ENCODE results near the gene PIGP. TPM values are rescaled to one million over a fixed set of nuclear protein-coding genes. Genes with fewer than 3 reads are reported as not detected.

PIGP gene
- total and polyA plus RNA-seq, 9 of the 15 experiments (the other 6 are each of a cell fraction or from before 2014, with no cell fraction given): 18.3 to 122 (median 35.6) TPM

DNA sequence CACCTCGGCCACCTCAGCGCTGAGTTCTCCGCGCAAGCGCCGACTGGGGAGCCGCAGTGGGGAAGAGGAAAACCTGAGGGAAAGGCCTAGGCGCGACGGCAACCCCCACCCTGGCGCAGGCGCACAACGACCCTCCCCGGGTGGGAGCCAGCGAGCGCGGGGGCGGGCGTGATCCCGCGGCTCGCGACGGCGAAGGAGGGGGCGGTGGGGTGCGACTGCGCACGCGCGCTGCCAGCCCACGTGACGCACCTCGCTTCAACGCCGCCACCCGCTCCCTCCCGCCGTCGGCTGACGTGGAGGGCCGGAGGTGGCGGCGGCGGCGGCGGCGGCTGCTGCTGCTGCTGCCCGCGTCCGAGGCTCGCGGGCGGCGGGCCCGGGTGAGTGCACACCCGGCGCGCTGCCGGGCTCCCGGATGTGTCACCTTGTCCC is at the start of gene PIGP, which contains the start of gene TTC3 (continued):
- 0 out of 2 replicates have a peak, but pooled peaks have one; percentile 50 for TF ChIP-seq ZNF592 (IDR thresholded peaks at IDR 0.05)
- no peak for TF ChIP-seq NR2C1 (IDR thresholded peaks at IDR 0.05)
- TF ChIP-seq NR2C1 (tag; IDR thresholded peaks at IDR 0.05): no peak
- TF ChIP-seq TRIM28 (IDR thresholded peaks at IDR 0.05): no peak; the same call in 1 of the 2 replicates
- TF ChIP-seq ZNF347 (CRISPR knock-in tag; IDR thresholded peaks at IDR 0.05; ENCODE audit: low read depth): no peak
- no peak for TF ChIP-seq ELF2 (CRISPR knock-in tag; IDR thresholded peaks at IDR 0.05)
- TF ChIP-seq YBX1 (IDR thresholded peaks at IDR 0.05): no peak
- no peak for TF ChIP-seq RBM17 (IDR thresholded peaks at IDR 0.05; ENCODE audit: borderline replicate concordance, low read depth, low read length)
- TF ChIP-seq, protein P1, sequence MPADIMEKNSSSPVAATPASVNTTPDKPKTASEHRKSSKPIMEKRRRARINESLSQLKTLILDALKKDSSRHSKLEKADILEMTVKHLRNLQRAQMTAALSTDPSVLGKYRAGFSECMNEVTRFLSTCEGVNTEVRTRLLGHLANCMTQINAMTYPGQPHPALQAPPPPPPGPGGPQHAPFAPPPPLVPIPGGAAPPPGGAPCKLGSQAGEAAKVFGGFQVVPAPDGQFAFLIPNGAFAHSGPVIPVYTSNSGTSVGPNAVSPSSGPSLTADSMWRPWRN (IDR thresholded peaks at IDR 0.05; ENCODE audit: low read depth): no peak
- TF ChIP-seq DACH1 (IDR thresholded peaks at IDR 0.05; ENCODE audit: partially characterized antibody): no peak
- TF ChIP-seq, protein P2, sequence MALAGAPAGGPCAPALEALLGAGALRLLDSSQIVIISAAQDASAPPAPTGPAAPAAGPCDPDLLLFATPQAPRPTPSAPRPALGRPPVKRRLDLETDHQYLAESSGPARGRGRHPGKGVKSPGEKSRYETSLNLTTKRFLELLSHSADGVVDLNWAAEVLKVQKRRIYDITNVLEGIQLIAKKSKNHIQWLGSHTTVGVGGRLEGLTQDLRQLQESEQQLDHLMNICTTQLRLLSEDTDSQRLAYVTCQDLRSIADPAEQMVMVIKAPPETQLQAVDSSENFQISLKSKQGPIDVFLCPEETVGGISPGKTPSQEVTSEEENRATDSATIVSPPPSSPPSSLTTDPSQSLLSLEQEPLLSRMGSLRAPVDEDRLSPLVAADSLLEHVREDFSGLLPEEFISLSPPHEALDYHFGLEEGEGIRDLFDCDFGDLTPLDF (CRISPR knock-in tag; IDR thresholded peaks at IDR 0.05): no peak
- no peak for TF ChIP-seq RUNX1 (IDR thresholded peaks at IDR 0.05; ENCODE audit: low read depth)
- TF ChIP-seq ZC3H4 (CRISPR knock-in tag; IDR thresholded peaks at IDR 0.05; ENCODE audit: borderline replicate concordance): no peak
- TF ChIP-seq, protein P3, sequence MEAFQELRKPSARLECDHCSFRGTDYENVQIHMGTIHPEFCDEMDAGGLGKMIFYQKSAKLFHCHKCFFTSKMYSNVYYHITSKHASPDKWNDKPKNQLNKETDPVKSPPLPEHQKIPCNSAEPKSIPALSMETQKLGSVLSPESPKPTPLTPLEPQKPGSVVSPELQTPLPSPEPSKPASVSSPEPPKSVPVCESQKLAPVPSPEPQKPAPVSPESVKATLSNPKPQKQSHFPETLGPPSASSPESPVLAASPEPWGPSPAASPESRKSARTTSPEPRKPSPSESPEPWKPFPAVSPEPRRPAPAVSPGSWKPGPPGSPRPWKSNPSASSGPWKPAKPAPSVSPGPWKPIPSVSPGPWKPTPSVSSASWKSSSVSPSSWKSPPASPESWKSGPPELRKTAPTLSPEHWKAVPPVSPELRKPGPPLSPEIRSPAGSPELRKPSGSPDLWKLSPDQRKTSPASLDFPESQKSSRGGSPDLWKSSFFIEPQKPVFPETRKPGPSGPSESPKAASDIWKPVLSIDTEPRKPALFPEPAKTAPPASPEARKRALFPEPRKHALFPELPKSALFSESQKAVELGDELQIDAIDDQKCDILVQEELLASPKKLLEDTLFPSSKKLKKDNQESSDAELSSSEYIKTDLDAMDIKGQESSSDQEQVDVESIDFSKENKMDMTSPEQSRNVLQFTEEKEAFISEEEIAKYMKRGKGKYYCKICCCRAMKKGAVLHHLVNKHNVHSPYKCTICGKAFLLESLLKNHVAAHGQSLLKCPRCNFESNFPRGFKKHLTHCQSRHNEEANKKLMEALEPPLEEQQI (IDR thresholded peaks at IDR 0.05): no peak
- no peak for TF ChIP-seq XRCC5 (IDR thresholded peaks at IDR 0.05; ENCODE audit: low read depth, low read length)
- no peak for TF ChIP-seq MTA1 (IDR thresholded peaks at IDR 0.05; ENCODE audit: borderline replicate concordance)
- TF ChIP-seq HDAC1 (IDR thresholded peaks at IDR 0.05): no peak
- no peak for TF ChIP-seq POLR2AphosphoS2 (IDR thresholded peaks at IDR 0.05; ENCODE audit: low read length)
- TF ChIP-seq ATF1 (CRISPR knock-in tag; IDR thresholded peaks at IDR 0.05): 0 out of 2 replicates have a peak, but pooled peaks have one; percentile 3
- no peak for TF ChIP-seq ATF1 (tag; IDR thresholded peaks at IDR 0.05)
- no peak for TF ChIP-seq THAP7 (CRISPR knock-in tag; IDR thresholded peaks at IDR 0.05)

All from K562 (cell line).